Transverse colon (tissue), 4 donors: Measurements from ENCODE around the gene PLA2G2C.
"Not testable (repeated sequence)": the region's sequence is repeated elsewhere in the genome, so short reads cannot be mapped to it uniquely, and the experiment has no call there.

Experiments used
- EP300 ChIP-seq: sonication (generic); formaldehyde crosslinking; IDR thresholded peaks from one replicate; pipeline ENCODE4 v1.6.1; 2017; ENCODE audit warnings: antibody characterized with exemption, low read depth
- POLR2A ChIP-seq: fragments of 450-650 bp; IDR thresholded peaks from one replicate; pipeline ENCODE4 v1.6.1; 2016; ENCODE audit warnings: antibody characterized with exemption, mild to moderate bottlenecking, moderate library complexity
- POLR2AphosphoS5 ChIP-seq, 3 donors: sonication (generic); formaldehyde crosslinking; IDR thresholded peaks; one replicate each; pipeline ENCODE4 v1.6.1; 2016; ENCODE audit warnings: antibody characterized with exemption in 3 of 3
- TF ChIP-seq, protein P1 (sequence below), 5 experiments: fragments of 200-600 bp in 3 of 5; fragments of 450-650 bp in 2 of 5; sonication (generic) in 3 of 5; IDR thresholded peaks; 1 replicate in 2 of 5; 2 replicates in 3 of 5; pipeline ENCODE4 v1.5.1; 2016 to 2017; ENCODE audit warnings: antibody characterized with exemption in 5 of 5, inconsistent platforms in 3 of 5, mild to moderate bottlenecking in 2 of 5, moderate library complexity in 1 of 5

DNA sequence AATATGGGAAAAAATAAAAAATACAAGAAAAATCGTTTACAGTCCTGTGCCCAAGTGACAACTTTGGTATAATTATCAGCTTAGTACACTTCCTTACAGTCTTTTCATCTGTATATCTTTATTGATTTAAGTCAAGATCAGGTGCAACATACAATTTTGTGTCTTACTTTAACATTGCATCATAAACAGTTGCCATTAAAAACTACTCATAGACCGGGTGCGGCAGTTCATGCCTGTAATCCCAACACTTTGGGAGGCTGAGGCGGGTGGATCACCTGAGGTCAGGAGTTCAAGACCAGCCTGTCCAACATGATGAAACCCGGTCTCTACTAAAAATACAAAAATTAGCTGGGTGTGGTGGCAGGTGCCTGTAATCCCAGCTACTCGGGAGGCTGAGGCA lies 32.7 kb upstream of the PLA2G2C start:
- TF ChIP-seq, protein P1, sequence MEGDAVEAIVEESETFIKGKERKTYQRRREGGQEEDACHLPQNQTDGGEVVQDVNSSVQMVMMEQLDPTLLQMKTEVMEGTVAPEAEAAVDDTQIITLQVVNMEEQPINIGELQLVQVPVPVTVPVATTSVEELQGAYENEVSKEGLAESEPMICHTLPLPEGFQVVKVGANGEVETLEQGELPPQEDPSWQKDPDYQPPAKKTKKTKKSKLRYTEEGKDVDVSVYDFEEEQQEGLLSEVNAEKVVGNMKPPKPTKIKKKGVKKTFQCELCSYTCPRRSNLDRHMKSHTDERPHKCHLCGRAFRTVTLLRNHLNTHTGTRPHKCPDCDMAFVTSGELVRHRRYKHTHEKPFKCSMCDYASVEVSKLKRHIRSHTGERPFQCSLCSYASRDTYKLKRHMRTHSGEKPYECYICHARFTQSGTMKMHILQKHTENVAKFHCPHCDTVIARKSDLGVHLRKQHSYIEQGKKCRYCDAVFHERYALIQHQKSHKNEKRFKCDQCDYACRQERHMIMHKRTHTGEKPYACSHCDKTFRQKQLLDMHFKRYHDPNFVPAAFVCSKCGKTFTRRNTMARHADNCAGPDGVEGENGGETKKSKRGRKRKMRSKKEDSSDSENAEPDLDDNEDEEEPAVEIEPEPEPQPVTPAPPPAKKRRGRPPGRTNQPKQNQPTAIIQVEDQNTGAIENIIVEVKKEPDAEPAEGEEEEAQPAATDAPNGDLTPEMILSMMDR (IDR thresholded peaks at IDR 0.05): not testable (repeated sequence)
- TF ChIP-seq POLR2A; EP300; POLR2AphosphoS5 (IDR thresholded peaks at IDR 0.05): not testable (repeated sequence)
